HG02759 (cell line): ENCODE results near the gene ANKRD27.
A peak's percentile ranks its signal among the peaks of the same experiment; 100 is the strongest.

Experiments used
- ATAC-seq: cut with Tn5 transposase; IDR thresholded peaks from one replicate; pipeline ENCODE4 v1.9.1; 2021; ENCODE audit warnings: mild to moderate bottlenecking, moderate library complexity; ENCODE audit not compliant: unreplicated experiment

ANKRD27 gene

DNA sequence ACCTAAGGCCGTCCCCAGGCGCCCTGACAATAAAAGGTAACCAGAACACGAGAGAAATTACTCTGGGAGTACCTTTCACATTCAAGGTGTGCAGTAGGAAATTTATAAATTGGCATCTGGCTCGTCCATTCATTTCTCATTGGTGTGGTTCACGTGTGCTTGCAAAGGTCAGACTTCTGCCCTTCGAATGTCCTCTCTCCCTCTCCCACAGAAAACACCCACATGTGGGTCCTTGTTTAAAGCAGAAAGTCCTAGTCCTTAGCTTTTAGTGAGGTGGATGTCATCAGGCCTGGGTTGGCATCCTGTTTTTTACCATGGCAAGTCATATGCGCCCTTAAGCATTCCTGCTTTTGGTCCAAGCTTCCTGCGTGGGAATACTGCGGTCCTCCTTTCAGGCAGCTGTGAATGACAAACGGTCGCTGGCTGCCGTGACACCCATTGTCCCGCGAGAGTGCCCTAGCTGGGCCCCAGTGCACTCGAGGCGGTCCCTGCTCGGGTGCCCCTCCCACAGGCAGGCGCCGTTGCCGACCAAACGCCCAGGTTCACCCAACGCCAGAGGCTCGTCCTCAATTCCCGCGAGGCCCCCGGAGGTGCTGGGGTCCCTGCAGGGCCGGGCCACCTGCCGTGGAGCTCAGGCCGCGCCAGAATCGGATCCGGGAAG, 16.4 kb upstream of the ANKRD27 start, which contains the start of gene NUDT19:
Gene NUDT19 (plus strand): TSS at position 531 of the 661 bp plus-strand sequence. CDS start 140 bp downstream, outside the sequence.
- peak; percentile 87 for ATAC-seq

DNA sequence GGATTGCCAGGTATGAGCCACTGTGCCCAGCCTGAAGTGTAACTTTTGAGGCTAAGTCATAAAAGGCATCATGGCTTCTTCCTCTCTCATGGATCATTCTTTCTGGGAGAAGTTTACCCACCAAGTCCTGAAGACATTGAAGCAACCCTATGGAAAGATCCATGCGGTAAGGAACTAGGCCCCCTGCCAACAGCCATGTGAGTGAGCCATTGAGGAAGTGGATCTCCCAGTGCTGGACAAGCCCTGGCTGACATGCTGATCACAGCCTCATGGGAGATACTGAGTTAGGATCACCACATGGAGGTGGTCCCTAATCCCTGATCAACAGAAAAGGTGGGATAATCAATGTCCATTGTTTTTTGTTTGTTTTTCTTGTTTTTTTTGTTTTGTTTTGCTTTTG, 13.3 kb upstream of the ANKRD27 start:
- ATAC-seq: no peak

DNA sequence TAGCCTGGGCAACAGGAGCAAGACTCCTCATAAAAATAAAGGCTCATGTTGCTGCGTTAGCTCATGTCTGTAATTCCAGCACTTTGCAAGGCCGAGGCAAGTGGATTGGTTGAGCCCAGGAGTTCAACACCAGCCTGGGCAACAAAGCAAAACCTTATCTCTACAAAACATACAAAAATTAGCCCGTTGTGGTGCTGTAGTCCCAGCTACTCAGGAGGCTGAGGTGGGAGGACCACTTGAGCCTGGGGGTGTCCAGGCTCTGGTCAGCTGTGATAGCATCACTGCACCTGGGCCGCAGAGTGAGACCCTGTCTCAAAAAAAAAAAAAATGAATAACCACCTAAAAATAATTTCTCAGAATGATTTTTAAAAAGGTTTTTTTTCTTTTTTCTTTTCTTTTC, 12.7 kb upstream of the ANKRD27 start:
- ATAC-seq: no peak

DNA sequence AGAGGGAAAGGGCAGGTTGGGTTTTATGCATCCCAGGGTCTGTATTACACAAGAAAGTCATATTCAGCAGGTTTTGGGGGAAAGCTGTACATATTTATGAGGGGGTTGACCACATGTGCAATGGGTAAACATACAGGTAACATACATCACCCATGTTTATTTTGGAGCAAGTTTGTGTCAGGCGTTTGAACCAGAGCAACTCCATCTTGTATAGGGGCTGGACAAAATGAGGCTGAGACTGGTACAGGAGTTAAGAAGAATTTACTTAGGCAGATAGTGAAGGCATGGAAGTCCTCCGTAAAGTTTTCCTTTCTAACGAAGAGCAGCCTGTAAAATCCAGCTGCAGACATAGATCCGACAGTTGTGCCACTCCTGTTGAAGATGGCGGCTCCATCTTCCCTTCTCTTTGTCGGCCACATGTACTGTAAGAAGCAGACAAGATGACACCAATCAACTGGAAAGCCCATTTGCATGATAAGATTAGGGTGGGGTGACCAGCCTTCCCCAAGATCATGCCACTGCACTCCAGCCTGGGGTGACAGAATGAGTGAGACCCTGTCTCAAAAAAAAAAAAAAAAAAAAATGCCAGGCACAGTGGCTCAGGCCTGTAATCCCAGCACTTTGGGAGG, 12.0 kb upstream of the ANKRD27 start:
- ATAC-seq: no peak

- ATAC-seq: no peak
Measured at GRCh38 chr19:32682317-32682716, 7.3 kb upstream of the ANKRD27 start.

- ATAC-seq: no peak
Measured at GRCh38 chr19:32680986-32681385, 6.0 kb upstream of the ANKRD27 start.

GRCh38 chr19:32677657-32678056, 2.7 kb upstream of the ANKRD27 start:
- no peak for ATAC-seq

DNA sequence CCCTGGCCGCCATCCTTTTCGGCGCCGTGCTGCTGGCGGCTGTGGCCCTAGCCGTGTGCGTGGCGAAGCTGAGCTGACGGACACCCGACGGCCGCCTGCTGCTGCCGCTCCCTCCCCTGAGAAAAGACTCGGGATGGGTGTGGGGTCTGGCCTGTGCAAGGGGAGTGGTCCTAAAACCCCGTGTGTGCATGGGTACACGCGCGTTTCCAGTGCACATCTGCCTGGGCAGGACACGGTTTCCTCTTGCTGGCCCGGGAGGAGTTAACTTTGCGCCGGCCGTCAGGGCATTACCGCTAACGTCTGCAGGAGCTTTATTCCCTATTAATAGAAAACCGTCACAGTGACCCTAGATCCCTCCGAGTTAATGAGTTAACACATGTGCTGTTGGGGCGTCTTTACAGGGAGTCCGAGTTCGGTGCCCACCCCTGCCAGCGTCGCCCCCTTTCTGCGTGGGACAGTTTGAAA, 1.9 kb upstream of the ANKRD27 start:
- no peak for ATAC-seq

GRCh38 chr19:32676186-32676894, 1.4 kb upstream of the ANKRD27 start:
- no peak for ATAC-seq

DNA sequence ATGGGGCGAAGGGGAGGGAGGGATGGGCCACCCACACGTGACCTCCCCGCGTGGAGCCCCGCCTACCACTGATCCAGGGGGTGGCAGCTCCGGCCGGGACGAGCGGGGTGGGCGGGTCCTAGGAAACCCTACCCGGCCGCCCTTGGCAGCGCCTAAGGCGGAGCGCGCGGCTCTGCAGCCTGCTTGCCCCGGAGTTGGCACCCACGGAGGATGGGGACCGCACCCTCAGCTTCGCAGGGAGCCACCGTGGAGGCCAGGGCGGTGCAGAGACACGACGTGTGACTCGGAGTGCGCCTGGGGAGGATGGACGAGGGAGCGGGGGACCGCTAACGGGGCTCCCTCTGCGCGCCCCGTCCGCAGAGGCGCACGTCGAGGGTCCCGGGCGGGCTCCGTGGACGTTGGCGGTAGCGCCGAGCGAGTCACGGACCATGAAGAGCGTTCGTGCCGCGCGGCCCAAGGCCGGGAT, 773 bp upstream of the ANKRD27 start, which contains the start of gene RGS9BP:
Gene RGS9BP (plus strand): TSS at position 129 of the 466 bp plus-strand sequence. CDS start 416 bp downstream, outside the sequence.
- ATAC-seq: peak; percentile 30

- no peak for ATAC-seq
Measured at GRCh38 chr19:32674153-32674930, 638 bp downstream of the ANKRD27 start.

DNA sequence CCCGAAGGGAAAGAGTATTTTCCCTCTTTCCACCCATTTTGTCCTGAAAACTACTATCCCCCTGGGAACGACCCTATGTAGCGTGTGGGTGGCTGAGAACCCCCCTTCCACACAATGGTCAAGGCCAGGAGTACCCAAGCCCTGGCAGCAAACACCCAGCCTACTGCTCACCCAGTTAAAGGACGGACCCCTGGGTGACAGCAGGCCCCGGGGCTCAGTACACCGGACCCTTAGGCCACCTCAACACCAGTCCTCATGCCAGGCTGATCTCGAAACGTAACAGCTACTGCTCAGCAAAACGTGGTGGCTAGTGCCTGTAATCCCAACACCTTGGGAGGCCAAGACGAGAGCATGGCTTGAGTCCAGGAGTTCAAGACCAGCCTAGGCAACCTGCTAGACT, 1.4 kb downstream of the ANKRD27 start:
- no peak for ATAC-seq

DNA sequence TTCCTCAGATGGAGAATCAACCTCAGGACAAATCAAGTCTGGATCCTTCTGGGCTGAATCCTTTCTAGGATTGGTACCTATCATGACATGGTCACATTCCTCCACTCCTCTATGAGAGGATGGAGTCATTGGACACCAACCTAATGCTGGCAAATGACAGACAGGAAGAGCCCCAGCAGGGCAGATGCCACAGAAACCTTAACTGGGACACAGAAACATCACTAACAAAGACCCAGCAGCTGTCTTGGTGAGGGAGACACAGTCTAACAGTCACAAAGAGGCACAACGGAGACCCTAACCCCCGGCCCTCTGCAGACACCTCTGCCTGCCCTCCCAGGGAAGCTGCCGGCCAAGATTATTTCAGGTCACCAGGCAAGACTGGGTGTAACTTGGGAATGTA, 2.1 kb downstream of the ANKRD27 start:
- no peak for ATAC-seq

GRCh38 chr19:32671883-32672593, 2.9 kb downstream of the ANKRD27 start:
- no peak for ATAC-seq

- no peak for ATAC-seq
Measured at GRCh38 chr19:32669310-32669709, 5.7 kb downstream of the ANKRD27 start.

- no peak for ATAC-seq
Measured at GRCh38 chr19:32666084-32666483, 8.9 kb downstream of the ANKRD27 start.

DNA sequence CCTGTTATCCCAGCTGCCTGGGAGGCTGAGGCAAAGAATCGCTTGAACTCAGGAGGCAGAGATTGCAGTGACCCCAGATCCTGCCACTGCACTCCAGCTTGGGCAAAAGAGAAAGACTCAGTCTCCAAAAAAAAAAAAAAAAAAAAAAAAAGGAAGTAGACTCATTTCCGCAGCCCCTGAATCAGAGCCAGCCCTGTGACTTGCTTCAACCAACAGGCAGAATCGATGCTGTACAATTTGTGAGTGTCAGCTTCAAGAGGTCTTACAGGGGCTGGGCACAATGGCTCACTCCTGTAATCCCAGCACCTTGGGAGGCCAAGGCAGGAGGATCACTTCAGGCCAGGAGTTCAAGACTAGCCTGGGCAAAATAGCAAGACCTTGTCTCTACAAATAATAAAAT, 12.8 kb downstream of the ANKRD27 start:
- no peak for ATAC-seq

GRCh38 chr19:32661318-32661717, 13.7 kb downstream of the ANKRD27 start:
- ATAC-seq: no peak

- ATAC-seq: no peak
Measured at GRCh38 chr19:32658527-32658926, 16.5 kb downstream of the ANKRD27 start.

- ATAC-seq: no peak
Measured at GRCh38 chr19:32658075-32658474, 16.9 kb downstream of the ANKRD27 start.
